OCI-M2 (cell line): Measurements from ENCODE around the gene PRKG1.
"Not testable (repeated sequence)": the region's sequence is repeated elsewhere in the genome, so short reads cannot be mapped to it uniquely, and the experiment has no call there.

Source experiments
- DNase-seq: peaks from one replicate; lab custom pipeline; 2025; ENCODE audit not compliant: unreplicated experiment; lab: John Stamatoyannopoulos, UW

PRKG1 gene

DNA sequence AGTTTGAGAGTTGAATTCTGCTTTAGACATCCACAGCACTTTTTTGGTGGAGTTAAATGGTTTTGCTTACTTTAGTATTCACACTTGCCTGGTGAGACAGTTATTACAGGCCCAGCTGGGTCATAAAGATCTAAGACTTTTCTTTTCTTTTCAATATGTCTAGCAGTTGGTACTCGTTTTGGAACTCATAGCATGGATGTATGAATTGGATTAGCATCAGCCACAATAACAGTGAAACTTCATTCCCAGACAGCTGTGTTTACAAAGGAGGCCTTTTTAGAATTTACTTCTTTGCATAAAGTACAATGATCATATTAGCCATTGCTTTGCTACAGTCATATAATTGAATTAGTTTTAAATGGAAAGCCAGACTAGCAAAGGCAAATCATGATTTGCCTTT is 1071.3 kb downstream of the PRKG1 start:
- no peak for DNase-seq

GRCh38 chr10:52146766-52147165 is 1072.5 kb downstream of the PRKG1 start:
- DNase-seq, result no peak

GRCh38 chr10:52170776-52171175 is 1096.5 kb downstream of the PRKG1 start:
- DNase-seq, result no peak

GRCh38 chr10:52172581-52172980 is 1098.3 kb downstream of the PRKG1 start:
- DNase-seq, result no peak

DNA sequence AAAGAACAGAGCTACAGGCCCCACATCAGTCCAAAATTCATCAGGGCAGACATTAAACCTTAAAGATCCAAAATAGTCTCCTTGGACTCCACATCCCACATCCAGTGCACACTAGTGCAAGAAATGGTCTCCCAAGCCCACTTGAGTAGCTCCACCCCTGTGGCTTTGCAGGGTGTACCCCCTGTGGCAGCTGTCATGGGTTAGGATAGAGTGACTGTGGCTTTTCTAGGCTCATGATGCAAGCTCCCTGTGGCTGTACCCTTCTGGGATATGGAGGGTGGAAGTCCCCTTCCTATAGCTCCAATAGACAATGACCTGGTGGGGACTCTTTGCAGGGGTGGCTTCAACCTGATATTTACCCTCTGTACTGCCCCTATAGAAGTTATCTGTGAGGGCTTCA is 1111.0 kb downstream of the PRKG1 start:
- DNase-seq, result no peak

GRCh38 chr10:52187521-52188258 is 1113.4 kb downstream of the PRKG1 start:
- no peak for DNase-seq

- DNase-seq, result no peak
These were observed 1116.8 kb downstream of the PRKG1 start for GRCh38 chr10:52191049-52191448.

DNA sequence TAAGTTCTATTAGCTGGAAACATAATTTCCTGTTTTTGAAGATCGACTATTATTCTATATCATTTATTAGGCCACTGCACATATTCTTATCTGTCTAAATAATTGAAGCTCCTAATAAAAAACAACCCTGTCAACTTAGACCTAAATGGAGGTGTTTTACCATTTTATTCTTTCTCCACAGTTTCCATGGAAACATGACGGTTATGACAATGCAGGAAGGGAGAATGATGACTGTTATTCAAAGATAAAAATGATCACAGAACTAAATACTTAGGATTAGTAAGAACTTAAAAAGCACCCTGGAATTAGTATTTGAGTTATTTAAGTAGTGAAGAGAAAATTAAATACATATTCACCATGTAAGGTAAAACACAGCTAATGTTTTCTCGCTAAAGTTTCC is 1119.9 kb downstream of the PRKG1 start:
- DNase-seq, result no peak

DNA sequence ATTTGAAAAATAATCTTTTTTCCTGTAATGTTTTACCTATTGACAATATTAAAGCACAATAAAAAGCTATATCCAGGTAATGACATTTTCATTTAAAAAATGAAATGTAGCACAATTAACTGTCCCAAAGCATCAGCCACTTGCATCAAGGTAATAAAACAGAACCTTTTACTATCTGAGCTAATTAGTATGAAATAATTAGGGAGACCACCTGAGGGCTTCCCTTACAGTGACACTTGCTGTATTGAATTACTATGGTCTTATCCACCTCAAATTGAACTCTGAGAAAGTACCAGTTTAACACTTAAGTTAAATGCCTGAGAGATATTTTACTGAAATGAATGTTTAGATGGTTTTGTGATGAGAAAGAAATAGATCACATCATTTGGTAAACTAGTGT is 1120.4 kb downstream of the PRKG1 start:
- no peak for DNase-seq

DNA sequence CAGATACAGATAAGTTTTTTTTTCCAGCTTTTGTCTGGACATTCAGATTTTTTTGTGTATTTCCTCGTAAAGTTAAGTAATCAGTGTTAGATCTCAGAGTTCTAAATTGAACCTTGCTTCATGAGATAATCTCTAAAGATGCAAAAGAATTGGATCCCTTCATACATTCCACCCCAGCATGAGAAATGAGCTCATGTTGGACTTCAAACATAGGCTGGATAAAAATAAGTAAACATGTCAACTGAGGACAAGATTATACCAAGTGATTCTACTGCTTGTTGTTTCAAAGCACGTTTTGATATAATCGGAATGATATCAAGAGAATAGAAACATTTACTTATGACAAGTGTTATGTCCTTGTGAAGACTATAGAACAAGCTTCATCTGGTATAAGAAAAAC is 1122.8 kb downstream of the PRKG1 start:
- no peak for DNase-seq

DNA sequence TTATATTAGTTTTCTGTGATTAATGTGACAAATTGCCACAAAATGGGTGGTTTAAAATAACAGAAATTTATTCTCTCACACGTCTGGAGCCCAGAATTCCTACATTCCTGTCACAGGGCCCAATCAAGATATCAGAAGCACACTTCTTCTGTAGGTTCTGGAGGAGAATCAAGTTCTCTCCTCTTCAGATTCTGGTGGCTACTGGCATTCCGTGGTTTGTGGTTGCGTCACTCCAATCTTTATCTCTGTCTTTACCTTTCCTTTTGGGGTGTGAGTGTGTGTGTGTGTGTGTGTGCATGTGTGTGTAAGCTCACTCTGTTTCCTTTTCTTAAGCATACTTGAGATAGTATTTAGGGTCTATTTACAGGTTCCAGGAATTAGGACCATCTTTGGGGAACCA is 1124.3 kb downstream of the PRKG1 start:
- no peak for DNase-seq

DNA sequence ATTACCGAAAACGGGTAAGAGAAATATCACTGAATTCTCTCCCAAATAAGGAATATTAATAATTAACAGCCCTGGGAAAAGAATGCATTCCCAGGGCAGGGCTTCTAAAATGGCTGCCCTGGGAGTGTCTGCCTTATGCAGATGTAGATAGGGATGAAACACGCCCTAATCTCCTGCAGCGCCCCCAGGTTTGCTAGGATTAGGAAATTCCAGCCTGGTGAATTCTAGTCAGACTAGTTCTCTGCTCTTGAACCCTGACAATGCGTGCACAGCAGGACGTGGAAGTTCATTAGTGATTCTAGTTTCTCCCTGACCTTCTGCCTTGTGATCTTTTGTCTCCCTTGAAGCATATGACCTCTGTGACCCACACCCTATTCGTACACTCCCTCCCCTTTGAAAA is 1130.6 kb downstream of the PRKG1 start:
- DNase-seq, result not testable (repeated sequence)

GRCh38 chr10:52208365-52208764 is 1134.1 kb downstream of the PRKG1 start:
- no peak for DNase-seq

GRCh38 chr10:52210161-52210560 is 1135.9 kb downstream of the PRKG1 start:
- no peak for DNase-seq

GRCh38 chr10:52212062-52212461 is 1137.8 kb downstream of the PRKG1 start:
- DNase-seq, result no peak

GRCh38 chr10:52212802-52213201 is 1138.5 kb downstream of the PRKG1 start:
- DNase-seq, result no peak

- DNase-seq, result no peak
These were observed 1139.0 kb downstream of the PRKG1 start for GRCh38 chr10:52213321-52213752.

- DNase-seq, result no peak
These were observed 1141.6 kb downstream of the PRKG1 start for GRCh38 chr10:52215745-52216361.

- DNase-seq, result no peak
These were observed 1142.6 kb downstream of the PRKG1 start for GRCh38 chr10:52216852-52217251.

DNA sequence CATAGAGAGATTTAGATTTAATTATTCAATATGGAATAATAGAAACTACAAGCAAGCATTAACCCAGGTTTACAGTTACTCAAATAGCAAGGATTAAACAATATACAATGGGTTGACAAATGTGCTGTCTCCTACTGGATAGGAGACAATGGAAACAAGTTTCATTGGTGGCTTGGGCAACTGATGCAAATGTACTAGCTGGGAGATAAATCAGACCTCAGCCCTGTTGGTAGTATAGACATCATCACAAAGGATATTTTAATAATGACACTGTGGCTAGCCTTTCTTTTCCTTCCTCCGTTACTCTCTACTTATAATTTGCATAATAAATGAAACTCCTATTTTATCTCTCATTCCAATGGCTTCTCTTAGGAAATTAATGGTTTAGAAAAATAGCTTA is 1143.2 kb downstream of the PRKG1 start:
- DNase-seq, result no peak

- DNase-seq, result no peak
These were observed 1146.7 kb downstream of the PRKG1 start for GRCh38 chr10:52220947-52221346.

- DNase-seq, result no peak
These were observed 1147.6 kb downstream of the PRKG1 start for GRCh38 chr10:52221923-52222322.
